ENCODE results near the gene KDM7A. TPM values are rescaled to one million over a fixed set of nuclear protein-coding genes. Genes with fewer than 3 reads are reported as not detected.

Gene KDM7A
- polyA plus RNA-seq, 1 of the 3 experiments (the other 2 are of a cell fraction), result 0.94 TPM

GRCh38 chr7:140213684-140214074, 36.9 kb upstream of the KDM7A start (continued):
- no peak for TF ChIP-seq CTCF (IDR thresholded peaks at IDR 0.05)

- POLR2A ChIA-PET, result no interaction called here
- H3K4me2 ChIP-seq, result no peak overlapping the region
- no peak overlapping the region for H3K27ac ChIP-seq (ENCODE audit: low read depth in 2 of 2, low read length in 1 of 2)
- no peak overlapping the region for H2AFZ ChIP-seq (ENCODE audit: low read depth)
- no peaks in the 10 kb centered on the region for H3K9me2 ChIP-seq
- H3K27me3 ChIP-seq (ENCODE audit: insufficient read depth), result 0 out of 2 replicates have a peak, but pooled peaks cover 11% of the 10 kb centered on the region
- no peak for DNase-seq
- H3K9me3 ChIP-seq, result no peaks in the 10 kb centered on the region
- H3K4me1 ChIP-seq (ENCODE audit: control insufficient read depth in 1 of 2, insufficient read depth in 2 of 2, low read depth in 1 of 2, low read length in 1 of 2), result peaks cover 0 to 6% of the 10 kb centered on the region in 2 experiments; a peak in 1 of 4 replicates
- no peaks in the 10 kb centered on the region for H4K20me1 ChIP-seq (ENCODE audit: insufficient read depth)
- H3K36me3 ChIP-seq (replicated peaks in 1 of 2; ENCODE audit: control insufficient read depth in 1 of 2, insufficient read depth in 2 of 2, low read length in 1 of 2), result no peaks in the 10 kb centered on the region
- no peaks in the 10 kb centered on the region for H3F3A ChIP-seq (replicated peaks; ENCODE audit: insufficient read depth)
- no peak overlapping the region for H3K4me3 ChIP-seq (ENCODE audit: low read depth in 2 of 2, low read length in 1 of 2)
- WGBS (ENCODE audit: low lambda C conversion rate), result 67% methylated on average over 10 of the region's 10 CpGs
- H3K9ac ChIP-seq, result no peak overlapping the region
- TF ChIP-seq MEF2A (IDR thresholded peaks at IDR 0.05; ENCODE audit: borderline replicate concordance, low read depth) (no peak), PBX3 (IDR thresholded peaks at IDR 0.05) (no peak), NRF1 (IDR thresholded peaks at IDR 0.05; ENCODE audit: low read depth, low read length) (no peak), USF2 (IDR thresholded peaks at IDR 0.05; ENCODE audit: borderline replicate concordance, low read depth, low read length) (no peak), POLR2AphosphoS5 (IDR thresholded peaks at IDR 0.05; ENCODE audit: low read depth, low read length) (no peak), CHD2 (IDR thresholded peaks at IDR 0.05; ENCODE audit: low read length, partially characterized antibody) (no peak), FOSL2 (IDR thresholded peaks at IDR 0.05; ENCODE audit: borderline replicate concordance, low read depth) (no peak), RCOR1 (IDR thresholded peaks at IDR 0.05; ENCODE audit: low read length) (no peak), CTCF (IDR thresholded peaks at IDR 0.05) (no peak), YY1 (IDR thresholded peaks at IDR 0.05; ENCODE audit: low read depth) (no peak), FOXJ3 (CRISPR knock-in tag; IDR thresholded peaks at IDR 0.05) (no peak), RXRA (IDR thresholded peaks at IDR 0.05; ENCODE audit: borderline replicate concordance, low read depth) (no peak), REST (IDR thresholded peaks at IDR 0.05; ENCODE audit: low read depth, low read length) (no peak)
- H3K79me2 ChIP-seq (ENCODE audit: insufficient read depth), result no peaks in the 10 kb centered on the region
- CTCF ChIA-PET, result interaction anchor here (0.7 to 1.6 kb wide), 3 partner anchors 13 to 36 kb away, joined by 3 read pairs; no protein-coding TSS in a partner anchor
Observed at GRCh38 chr7:140212100-140212881, 35.5 kb upstream of the KDM7A start.
